Measurements from ENCODE around the gene ZPBP2.
A peak's percentile ranks its signal among the peaks of the same experiment; 100 is the strongest.
"Not testable (repeated sequence)": the region's sequence is repeated elsewhere in the genome, so short reads cannot be mapped to it uniquely, and the experiment has no call there.

The ZPBP2 gene

DNA sequence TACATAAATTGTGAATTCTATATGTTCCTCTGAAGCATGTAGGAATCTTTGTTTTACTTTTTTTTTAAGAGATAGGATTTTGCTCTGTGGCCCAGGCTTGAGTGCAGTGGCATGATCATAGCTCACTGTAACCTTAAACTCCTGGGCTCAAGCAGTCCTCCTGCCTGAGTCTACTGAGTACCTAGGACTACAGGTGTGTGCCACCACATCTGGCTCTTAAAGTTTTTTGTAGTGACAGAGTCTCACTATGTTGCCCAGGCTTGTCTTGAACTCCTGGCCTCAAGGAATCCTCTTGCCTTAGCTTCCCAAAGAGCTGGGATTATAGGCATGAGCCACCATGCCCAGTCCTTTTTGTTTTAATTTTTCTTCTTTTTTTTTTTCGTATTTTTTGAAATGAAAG, 29.2 kb upstream of the ZPBP2 start:
- TF ChIP-seq JUND (IDR thresholded peaks at IDR 0.05; ENCODE audit: low read depth): no peak
- DNase-seq (ENCODE audit: low read depth in 1 of 2, low spot score in 1 of 2): no peak
- in situ Hi-C loops (cut with HindIII; ENCODE audit: low pct_unique_long_range_greater_than_20kb, low sequenced_read_pairs): no loop called here

- no peak for DNase-seq (ENCODE audit: low read depth in 1 of 2, low spot score in 1 of 2)
- in situ Hi-C loops (cut with HindIII; ENCODE audit: low pct_unique_long_range_greater_than_20kb, low sequenced_read_pairs): no loop called here
- TF ChIP-seq JUND (IDR thresholded peaks at IDR 0.05; ENCODE audit: low read depth): no peak
Observed at GRCh38 chr17:39841134-39841683, 26.8 kb upstream of the ZPBP2 start.

DNA sequence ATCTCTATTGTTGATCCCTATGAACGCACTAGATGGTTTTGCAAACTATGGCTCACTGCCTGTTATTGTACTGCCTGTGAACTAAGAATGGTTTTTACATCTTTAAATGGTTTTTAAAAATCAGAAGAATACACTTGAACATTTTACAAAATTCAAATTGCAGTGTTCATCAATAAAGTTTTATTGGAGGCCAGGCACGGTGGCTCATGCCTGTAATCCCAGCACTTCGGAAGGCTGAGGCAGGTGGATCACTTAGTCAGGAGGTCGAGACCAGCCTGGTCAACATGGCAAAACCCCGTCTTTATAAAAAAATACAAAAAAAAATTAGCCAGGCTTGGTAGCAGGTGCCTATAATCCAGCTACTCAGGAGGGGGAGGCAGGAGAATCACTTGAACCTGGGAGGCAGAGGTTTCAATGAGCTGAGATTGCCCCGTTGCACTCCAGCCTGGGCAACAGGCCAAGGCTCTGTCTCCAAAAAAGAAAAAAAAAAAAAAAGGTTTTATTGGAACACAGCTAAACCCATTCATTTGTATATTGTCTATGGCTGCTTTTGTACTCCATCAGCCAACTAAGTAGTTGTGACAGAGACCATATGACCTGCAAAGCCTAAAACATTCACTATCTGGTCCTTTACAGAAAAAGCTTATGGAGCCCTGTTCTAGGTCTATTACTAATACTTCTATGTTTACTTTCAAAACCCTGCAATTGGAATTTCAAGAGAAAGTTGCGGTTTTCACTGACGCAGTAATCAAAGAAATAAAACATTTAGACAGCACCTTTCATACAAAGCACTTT, 22.8 kb upstream of the ZPBP2 start:
- no peak for DNase-seq (ENCODE audit: low read depth in 1 of 2, low spot score in 1 of 2)
- no peak for TF ChIP-seq JUND (IDR thresholded peaks at IDR 0.05; ENCODE audit: low read depth)
- in situ Hi-C loops (cut with HindIII; ENCODE audit: low pct_unique_long_range_greater_than_20kb, low sequenced_read_pairs): no loop called here

DNA sequence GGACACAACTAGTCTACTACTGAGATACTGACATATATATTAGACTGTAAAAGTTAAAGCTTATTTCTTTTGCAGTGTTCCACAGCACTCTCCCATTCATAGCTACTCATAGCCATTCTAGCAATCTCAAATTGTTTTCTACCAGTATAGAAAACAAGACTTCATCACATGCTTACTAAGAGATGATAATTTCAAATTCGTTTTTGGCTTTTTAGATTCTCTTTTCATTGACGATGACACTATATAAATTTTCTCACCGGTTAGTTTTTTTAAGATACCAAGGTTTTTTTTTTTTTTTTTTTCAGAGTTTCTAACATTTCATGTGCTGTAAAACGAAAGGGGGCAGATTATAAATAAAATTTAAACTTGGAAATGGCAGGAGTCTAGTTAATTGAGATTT, 21.8 kb upstream of the ZPBP2 start:
- DNase-seq (ENCODE audit: low read depth in 1 of 2, low spot score in 1 of 2): no peak
- in situ Hi-C loops (cut with HindIII; ENCODE audit: low pct_unique_long_range_greater_than_20kb, low sequenced_read_pairs): no loop called here
- no peak for TF ChIP-seq JUND (IDR thresholded peaks at IDR 0.05; ENCODE audit: low read depth)

GRCh38 chr17:39848600-39848999, 19.4 kb upstream of the ZPBP2 start:
- in situ Hi-C loops (cut with HindIII; ENCODE audit: low pct_unique_long_range_greater_than_20kb, low sequenced_read_pairs): no loop called here
- TF ChIP-seq JUND (IDR thresholded peaks at IDR 0.05; ENCODE audit: low read depth): no peak

GRCh38 chr17:39850186-39850585, 17.8 kb upstream of the ZPBP2 start:
- DNase-seq (ENCODE audit: low read depth in 1 of 2, low spot score in 1 of 2); in situ Hi-C loops (cut with HindIII; ENCODE audit: low pct_unique_long_range_greater_than_20kb, low sequenced_read_pairs): not testable (repeated sequence)

More at GRCh38 chr17:39848600-39848999, 19.4 kb upstream of the ZPBP2 start:
- DNase-seq (ENCODE audit: low read depth in 1 of 2, low spot score in 1 of 2): no peak

- no peak for DNase-seq (ENCODE audit: low read depth in 1 of 2, low spot score in 1 of 2)
Observed at GRCh38 chr17:39852239-39852638, 15.8 kb upstream of the ZPBP2 start.

GRCh38 chr17:39854909-39855308, 13.1 kb upstream of the ZPBP2 start:
- no peak for DNase-seq (ENCODE audit: low read depth in 1 of 2, low spot score in 1 of 2)
- in situ Hi-C loops (cut with HindIII; ENCODE audit: low pct_unique_long_range_greater_than_20kb, low sequenced_read_pairs): no loop called here
- TF ChIP-seq JUND (IDR thresholded peaks at IDR 0.05; ENCODE audit: low read depth): no peak

More at GRCh38 chr17:39852239-39852638, 15.8 kb upstream of the ZPBP2 start:
- in situ Hi-C loops (cut with HindIII; ENCODE audit: low pct_unique_long_range_greater_than_20kb, low sequenced_read_pairs): no loop called here
- TF ChIP-seq JUND (IDR thresholded peaks at IDR 0.05; ENCODE audit: low read depth): no peak

GRCh38 chr17:39855911-39856649, 11.9 kb upstream of the ZPBP2 start:
- in situ Hi-C loops (cut with HindIII; ENCODE audit: low pct_unique_long_range_greater_than_20kb, low sequenced_read_pairs); DNase-seq (ENCODE audit: low read depth in 1 of 2, low spot score in 1 of 2): not testable (repeated sequence)

GRCh38 chr17:39861235-39861634, 6.8 kb upstream of the ZPBP2 start:
- in situ Hi-C loops (cut with HindIII; ENCODE audit: low pct_unique_long_range_greater_than_20kb, low sequenced_read_pairs): no loop called here
- DNase-seq (ENCODE audit: low read depth in 1 of 2, low spot score in 1 of 2): no peak
- TF ChIP-seq JUND (IDR thresholded peaks at IDR 0.05; ENCODE audit: low read depth): no peak

- TF ChIP-seq JUND (IDR thresholded peaks at IDR 0.05; ENCODE audit: low read depth): no peak
- in situ Hi-C loops (cut with HindIII; ENCODE audit: low pct_unique_long_range_greater_than_20kb, low sequenced_read_pairs): no loop called here
- no peak for DNase-seq (ENCODE audit: low read depth in 1 of 2, low spot score in 1 of 2)
Observed at GRCh38 chr17:39863244-39863917, 4.6 kb upstream of the ZPBP2 start.

GRCh38 chr17:39863918-39864746, 3.9 kb upstream of the ZPBP2 start, which contains the start of gene IKZF3:
Gene IKZF3 (minus strand): TSS chr17:39864312. CDS start chr17:39864126, 186 bp downstream.
- peak; percentile 69 to 75 for DNase-seq (ENCODE audit: low read depth in 1 of 2, low spot score in 1 of 2)
- in situ Hi-C loops (cut with HindIII; ENCODE audit: low pct_unique_long_range_greater_than_20kb, low sequenced_read_pairs): no loop called here
- TF ChIP-seq JUND (IDR thresholded peaks at IDR 0.05; ENCODE audit: low read depth): no peak

All from T47D (cell line).